ENCODE data around the gene KCNJ15. TPM values are rescaled to one million over a fixed set of nuclear protein-coding genes. Genes with fewer than 3 reads are reported as not detected.
A peak's percentile ranks its signal among the peaks of the same experiment; 100 is the strongest.

Gene KCNJ15
- total RNA-seq, 1 donor from 2014 or later, result 3.0 TPM

DNA sequence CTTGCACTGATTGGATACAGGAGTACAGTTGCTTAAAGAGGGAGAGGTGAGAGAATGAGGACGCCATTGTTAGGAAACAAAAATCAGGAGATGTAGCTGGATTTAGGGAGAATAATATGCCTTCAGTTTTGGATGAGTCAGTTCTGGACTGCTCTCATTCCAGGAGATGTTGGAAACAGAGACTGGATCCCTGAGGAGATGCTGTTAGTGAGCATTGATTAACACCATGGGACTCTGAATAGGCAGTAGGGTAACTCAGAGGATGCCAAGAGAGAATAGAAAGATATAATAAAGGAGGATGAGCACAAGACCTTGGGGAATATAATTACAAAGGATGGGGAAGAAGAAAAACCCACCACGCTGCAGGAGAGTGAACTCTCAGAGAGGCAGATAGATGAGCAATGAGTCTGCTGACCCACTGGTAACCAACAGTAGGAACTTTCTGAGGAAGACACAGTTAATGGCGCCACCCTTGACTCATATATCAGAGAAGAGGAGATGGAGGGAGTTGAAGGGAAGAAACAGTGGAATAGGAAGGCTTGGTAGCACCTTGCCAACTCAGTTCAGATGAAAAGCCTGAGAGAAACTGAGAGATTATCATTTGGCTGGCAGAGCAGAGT, 10.5 kb downstream of the KCNJ15 start:
- DNase-seq (ENCODE audit: extremely low read depth, low read depth, low spot score), result no peak

DNA sequence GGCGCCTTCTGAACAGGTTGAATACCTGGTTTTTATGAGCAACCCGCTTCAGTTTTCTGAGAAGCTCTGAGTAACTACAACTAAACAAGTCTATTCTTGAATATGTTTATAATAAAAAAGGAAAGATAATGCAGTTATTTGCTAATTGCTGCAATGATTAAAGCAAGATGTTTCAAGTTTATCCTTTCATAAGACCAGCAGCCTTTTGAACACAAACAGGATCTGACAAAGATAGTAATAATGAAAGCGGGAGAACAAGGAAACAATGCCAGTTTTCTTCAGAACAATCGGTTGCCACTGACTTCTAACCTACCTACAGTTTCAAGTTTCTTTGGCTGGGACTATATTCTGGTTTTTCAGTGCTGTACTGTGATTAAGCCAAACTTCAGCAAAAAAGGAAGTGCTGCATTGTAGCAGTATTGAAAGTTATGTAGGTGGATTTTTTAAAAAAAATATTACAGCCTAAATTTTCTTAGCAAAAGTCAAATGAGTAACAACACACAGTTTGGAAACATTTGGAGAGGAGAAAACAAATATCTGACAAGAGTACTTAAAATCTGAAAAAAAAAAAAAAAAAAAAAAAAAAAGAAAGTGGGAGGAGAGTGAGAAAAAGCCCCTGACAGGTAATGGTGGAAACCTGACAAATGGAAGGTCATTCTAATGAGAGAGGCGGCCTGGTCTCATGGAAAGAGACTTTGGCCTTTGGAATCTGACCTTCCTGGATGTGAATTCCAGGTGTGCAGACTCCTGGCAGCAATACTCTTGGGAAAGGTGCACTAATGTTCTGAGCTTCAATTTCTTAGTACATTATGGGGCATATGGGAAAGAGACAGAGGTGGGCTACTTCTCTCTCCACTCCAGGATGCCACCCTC, 11.4 kb downstream of the KCNJ15 start:
- DNase-seq (ENCODE audit: extremely low read depth, low read depth, low spot score), result no peak

DNA sequence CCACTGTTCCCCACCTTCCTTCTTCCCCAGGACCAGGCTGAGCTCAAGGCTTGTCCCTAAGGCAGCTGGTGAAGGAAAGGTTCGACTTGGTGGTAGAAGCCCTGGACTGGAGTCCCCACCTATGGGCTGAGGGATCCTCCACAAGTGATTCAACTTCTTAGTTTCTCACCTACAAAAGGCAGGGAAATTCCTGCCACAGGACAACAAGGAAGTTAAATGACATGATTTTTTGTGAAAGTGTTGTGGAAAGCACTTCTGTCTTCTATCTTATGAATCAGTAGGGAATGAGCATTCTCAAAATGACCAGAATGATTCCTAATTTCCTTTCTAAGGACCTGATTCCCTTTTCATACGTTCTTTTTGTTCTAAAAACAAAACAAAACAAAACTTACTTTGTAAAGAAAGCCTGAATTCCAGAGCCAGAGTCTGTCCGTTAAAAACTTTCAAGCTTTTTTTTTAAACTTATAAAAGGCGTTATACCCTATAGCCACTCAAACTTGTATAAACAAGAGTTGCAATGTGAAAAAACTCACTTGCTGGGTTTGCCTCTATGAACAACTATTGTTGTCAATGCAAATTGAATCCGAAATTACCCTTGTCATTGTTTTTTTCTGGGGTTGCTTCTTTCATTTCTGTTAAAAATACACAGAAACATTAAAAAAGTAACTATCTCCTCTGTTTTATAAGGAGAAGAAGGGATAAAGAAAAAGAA, 12.2 kb downstream of the KCNJ15 start:
- DNase-seq (ENCODE audit: extremely low read depth, low read depth, low spot score), result no peak

DNA sequence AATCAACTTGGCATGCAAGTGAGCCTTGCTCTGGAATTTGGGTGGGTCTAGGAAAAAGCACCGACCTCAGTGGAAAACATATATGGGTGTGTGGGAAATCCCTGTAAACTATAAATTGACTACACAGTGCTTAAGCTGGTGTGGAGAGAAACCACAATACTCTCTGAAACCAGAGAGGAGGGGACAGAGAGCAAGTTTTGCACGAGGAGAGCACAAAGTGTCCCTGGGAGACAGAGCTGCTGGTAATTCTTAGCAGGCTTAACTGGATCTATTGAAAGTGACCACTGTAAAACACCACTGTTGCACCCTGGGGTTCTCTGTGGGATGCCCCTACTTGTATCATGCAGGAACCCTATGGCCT, 12.8 kb downstream of the KCNJ15 start:
- DNase-seq (ENCODE audit: extremely low read depth, low read depth, low spot score), result no peak

DNA sequence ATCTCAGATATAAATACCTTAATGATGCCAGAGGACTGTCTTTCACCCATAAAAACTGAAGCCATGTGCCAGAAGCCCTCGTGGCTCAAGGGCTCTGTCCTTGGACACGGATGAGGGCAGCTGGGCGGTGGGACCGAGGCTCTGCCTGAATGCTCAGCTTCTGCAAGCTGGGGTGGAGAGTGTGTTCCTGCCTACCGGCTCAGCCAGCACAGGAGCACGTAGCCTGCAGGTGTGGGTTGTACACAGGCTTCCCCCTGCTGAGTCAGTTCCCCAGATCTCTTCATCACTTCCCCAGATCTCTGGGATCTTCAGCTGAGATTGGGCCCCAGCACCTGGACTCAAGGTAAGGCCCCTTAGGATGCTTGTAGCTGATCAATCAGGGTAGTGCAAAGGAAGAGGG, 15.4 kb downstream of the KCNJ15 start:
- DNase-seq (ENCODE audit: extremely low read depth, low read depth, low spot score), result no peak

DNA sequence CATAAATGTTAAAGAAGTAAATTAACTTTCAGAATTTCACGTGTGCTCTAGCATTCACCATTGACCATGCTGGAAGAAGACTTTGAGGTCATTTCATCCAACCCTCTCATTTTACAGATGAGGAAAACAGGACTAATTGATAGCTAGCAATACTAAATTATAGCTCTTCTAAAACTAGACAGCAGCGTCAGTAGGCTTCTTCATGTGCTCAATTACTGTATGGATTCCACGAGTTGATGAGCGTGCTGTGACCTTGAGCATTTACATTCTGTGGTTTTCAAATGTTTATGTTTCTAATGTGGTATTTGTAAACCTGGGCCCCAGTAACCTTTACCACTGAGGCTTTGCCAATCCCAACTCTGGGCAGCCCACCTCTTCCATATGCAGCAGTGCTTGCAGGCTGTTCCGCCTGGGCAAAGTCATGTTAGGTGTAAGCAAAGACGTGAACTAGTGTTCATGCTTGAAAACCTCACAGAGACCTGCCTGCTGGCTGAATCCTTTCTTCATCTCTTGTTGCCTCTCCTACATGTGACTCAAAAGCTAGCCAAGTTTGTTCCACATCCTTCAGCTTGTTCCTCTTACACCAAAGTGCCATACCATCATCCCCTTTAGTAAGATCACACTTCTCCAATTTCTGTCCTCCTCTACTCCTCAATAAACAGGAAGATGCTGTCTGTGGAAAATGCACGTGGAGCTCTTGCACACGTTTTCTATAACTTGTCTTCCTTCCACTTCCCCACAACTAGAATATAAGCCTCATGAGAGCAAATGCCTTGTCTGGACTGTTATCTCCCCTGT, 17.2 kb downstream of the KCNJ15 start:
- no peak for DNase-seq (ENCODE audit: extremely low read depth, low read depth, low spot score)

DNA sequence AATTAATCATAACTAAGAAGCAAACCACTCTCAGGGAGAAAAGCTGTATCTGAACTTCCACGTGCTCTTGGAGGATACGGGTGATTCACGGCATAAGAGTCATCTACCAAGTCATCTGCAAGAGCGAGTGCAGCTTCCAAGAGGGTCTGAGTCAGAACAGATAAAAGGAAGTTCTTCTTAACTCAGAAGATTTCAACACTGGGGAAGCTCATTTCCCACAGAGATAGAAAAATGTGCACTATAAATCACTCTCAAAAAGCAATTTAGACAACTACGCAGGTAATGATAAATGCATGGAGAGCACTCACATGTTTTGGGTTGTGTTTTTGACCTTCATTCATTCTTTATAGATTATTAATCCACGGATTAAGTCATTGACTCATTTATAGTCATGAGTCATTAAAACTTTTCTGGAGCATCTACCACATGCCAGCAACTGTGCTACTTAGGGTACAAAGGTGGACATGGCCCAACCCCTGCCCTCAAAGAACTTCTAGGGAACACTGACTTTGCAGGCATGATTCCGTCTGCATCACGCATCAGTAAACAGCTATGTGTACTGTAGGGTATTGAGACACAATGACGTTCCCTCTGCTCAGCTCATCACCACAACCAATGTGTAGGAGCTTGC, 20.8 kb downstream of the KCNJ15 start:
- peak; percentile 20 for DNase-seq (ENCODE audit: extremely low read depth, low read depth, low spot score)

DNA sequence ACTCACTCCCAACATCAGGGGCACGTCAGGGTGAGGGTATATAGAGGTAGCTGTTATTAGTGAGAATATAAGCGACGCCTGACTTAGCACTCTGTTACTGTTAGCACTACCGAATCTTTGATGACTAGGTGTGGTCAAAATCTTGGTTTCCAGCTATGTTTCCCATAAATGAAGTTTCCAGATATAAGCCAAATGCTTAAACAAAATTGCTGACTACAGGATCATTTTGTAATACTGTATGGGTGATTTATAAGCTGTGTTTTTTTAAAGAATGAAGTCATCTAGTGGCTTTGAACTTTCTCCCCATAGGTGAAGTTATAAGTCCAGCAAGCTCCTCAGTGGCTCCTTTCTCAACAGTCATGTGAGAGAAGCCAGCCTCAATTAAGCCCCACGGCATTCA, 23.7 kb downstream of the KCNJ15 start:
- no peak for DNase-seq (ENCODE audit: extremely low read depth, low read depth, low spot score)

DNA sequence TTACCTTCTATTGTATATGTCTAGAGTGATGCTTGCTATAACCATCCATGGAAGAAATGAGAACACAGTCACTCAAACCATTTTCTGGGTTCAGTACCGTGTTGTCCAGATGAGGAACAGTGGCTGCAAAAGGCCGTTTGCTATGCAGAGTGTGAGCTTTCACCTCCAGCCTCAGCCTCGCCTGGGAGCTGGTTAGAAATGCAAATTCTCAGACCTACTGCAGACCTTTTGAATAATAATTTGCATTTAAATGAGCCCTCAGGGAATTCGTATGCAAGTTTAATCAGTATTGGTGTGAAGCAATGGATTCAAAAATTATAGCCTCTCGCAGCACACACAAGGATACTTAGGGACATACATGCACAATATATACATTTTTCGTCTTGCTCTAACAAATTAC, 24.1 kb downstream of the KCNJ15 start:
- no peak for DNase-seq (ENCODE audit: extremely low read depth, low read depth, low spot score)

DNA sequence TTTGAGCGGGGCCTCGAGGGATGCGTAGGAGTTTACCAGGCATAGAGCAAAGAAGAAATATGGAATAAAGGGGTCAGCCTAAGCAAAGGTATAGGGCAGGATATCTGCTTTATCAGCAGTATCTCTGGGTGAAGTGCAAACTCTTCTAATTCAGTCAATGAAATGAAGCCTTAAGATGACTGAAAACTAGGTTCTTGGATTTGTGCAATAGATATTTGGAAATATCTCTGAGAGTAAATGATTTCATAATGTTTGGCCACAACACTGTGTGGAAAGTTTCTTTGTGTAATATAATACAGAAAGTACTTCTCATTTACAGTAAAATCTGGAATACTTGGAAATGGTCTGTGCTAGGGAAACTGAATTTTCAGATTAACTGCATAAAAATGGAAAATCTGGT, 26.1 kb downstream of the KCNJ15 start:
- no peak for DNase-seq (ENCODE audit: extremely low read depth, low read depth, low spot score)

DNA sequence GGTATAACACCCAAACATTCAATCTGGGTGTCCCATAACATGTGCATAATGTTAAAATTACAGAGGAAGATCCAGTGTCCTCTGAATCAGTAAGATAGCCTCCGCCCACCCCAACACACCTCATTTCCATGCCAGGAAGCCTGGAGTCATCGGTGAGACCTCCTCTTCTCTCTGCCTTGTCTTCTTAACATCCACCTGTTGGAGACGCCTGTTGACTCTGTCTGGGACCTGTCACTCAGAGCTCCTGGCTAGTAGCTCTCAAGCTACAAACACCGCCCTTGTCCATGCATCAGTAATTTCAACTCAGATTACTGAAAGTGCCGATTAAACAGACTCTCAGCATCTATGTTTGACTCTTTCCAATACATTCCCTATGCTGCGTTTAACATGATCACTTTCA, 27.4 kb downstream of the KCNJ15 start:
- no peak for DNase-seq (ENCODE audit: extremely low read depth, low read depth, low spot score)

DNA sequence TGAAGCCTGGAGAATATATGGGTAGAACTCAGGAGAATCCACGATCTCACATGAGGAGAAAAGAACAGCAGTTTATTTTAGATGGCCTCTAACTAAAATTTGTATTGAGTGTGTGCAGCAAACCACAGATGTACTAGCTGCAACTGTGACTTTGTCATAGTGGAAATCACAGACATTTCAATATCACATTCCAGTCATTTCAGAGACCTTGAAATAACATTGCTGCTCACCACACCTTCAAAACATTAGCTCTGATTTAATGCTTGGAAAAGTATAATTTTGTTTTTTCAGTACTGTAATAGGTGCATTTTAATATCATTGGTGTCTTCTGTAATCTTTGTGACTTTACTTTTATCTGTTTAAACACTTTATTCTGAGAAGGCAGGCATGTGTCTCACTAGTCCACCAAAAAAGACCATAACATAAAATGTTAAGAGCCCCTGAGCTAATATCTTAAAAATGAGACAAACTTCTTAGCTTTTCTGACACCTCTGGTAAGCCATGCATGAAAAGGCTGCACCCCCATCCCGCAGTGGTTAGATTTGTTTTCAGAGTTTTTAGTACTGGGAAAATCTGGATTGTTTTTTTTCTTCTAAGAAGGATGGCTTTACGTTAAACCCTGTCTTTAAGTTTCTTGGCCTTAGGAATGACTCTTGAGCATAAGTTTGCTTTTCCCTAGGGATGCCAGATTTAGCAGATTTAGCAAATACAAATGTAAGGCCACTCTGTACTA, 30.1 kb downstream of the KCNJ15 start:
- DNase-seq (ENCODE audit: extremely low read depth, low read depth, low spot score), result no peak

DNA sequence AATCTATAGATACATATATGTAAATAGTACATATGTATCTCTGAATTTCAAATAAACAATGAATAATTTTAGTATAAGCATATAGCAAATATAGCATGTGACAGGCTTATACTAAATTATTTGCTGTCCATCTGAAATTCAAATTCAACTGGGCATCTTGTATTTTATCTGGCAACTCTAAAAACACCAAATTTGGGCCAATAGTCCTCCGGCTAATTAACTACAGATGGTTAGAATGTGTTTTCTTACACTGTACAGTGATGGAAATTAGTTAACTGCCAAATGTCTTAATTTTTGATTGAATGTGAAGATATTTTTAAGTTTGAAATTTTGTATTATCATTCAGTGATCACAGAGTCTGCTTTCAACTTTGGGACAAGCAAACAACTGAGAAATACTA, 30.7 kb downstream of the KCNJ15 start:
- DNase-seq (ENCODE audit: extremely low read depth, low read depth, low spot score), result no peak

DNA sequence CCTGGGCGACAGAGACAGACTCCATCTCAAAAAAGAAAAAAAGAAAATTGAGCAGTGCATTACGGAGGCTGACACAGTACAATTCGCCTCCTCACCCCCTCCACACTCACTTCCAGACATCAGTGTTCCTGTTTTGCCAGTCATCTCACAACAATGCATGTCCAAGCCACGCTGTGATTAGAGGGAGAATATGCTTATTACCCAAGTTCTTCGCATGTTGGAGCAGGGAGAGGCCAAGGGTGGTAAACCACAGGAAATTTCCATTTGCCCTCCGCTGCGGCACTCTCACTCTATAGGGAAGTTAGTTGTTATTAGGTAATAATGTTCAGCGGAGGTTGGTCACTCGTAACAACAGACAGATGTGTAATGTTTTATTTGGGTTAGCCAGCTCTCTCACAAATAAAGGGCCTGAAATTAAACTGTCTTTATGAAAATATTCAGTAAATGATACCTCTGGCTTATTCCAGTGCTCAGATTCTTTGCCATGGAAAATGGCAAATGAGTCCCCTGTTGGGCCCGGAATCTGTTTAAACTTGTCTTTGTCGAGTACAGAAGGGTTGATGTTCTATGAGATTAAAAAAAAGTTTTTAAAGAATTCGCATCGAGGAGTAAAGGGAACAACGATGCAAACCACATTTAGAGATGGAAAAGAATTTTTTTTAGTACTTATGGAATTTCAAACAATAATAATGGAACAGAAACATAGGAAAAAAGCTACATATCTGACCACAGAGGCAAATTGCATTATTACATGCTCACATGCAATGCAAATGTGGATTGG, 33.1 kb downstream of the KCNJ15 start:
- no peak for DNase-seq (ENCODE audit: extremely low read depth, low read depth, low spot score)

DNA sequence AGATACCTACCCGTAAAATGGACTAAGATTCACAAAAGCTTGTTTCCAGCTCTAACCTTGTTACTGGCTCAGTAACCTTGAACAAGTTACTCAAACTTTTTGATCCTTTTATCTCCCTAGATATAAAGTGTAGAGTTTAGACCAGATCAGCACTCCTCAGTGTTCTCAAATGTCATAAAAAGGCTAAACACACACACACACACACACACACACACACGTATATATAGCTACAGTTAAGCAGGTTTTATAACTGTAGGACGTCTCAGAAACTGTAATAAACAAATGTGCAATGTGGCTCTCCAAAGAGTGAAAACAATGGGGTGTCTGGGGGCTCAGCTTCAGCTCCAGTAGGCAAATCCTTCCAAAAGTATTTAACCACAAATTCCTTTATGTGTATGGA, 34.0 kb downstream of the KCNJ15 start:
- no peak for DNase-seq (ENCODE audit: extremely low read depth, low read depth, low spot score)

DNA sequence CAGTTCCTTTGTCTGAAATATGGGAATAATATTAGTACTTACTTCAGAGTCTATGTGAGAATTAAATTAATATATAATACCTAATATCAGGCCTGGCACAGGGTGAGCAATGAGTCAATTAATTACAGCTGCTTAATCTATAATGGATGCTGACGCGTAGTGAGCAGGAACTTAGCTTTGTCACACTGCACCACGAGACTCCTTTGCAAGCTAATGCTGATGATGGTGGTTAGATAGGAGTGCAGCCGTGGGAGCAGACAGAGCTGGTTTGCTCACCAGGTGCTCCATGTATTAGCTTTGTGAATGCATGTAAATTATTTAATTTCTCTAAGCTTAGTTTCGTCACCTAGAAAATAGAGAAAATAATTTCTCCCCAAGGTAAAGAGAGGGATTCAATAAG, 35.1 kb downstream of the KCNJ15 start:
- no peak for DNase-seq (ENCODE audit: extremely low read depth, low read depth, low spot score)

DNA sequence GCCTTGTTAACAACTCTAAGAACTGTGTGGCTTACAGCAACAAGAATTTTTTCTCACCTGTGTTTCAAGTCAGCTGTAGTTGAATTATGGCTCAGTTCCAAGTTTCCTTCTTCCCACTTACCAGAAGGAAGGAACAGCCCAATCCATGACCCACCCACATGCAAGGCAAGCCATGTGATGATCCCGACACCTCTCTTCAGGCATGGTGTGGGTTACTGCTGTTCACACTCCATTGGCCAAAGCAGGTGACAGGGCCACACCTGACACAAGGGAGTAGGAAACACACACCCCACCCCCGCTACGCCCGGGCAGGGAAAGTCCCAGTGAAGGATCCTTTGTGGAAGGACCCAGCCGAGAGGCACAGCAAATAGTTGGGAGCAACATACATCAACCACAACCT, 36.3 kb downstream of the KCNJ15 start:
- no peak for DNase-seq (ENCODE audit: extremely low read depth, low read depth, low spot score)

DNA sequence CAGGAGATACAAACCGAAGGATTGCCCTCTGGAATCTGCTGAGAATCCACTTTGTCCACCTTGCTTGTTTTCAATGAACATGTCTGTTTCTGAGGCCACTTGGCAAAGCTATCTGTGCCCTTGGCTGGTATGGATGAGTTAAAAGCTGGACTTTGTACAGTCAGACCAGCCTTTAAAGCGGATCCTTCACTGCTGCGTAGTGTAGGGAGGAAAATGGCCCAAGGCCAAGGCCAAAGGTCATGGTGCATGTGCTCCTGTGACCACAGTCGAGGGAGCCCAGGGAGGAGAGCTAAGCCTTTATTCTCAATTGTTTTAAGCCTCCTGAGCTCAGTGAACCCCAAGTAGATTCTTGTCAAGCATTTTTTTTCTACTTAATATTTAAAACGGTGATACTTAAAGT, 37.0 kb downstream of the KCNJ15 start:
- DNase-seq (ENCODE audit: extremely low read depth, low read depth, low spot score), result no peak

DNA sequence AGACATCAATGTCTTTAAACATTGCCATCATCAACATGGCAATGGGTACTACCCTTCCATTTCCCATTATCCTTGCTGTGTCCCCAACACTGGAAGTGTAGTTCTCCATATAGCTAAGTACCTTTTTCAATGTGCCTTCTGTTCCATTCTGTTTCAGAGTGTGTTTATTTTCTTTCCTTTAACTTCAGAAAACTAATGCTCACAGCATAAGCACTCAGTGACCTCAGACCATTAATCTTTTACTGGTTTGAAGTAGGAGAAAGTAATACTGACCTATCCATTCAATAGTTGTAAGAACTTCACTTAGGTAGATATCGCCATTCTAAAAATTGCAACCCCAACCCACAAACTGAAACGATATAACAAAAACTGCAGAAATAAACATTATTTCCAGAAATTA, 37.8 kb downstream of the KCNJ15 start:
- no peak for DNase-seq (ENCODE audit: extremely low read depth, low read depth, low spot score)
